Activated T-cell treated with anti-CD3 and anti-CD28 coated beads for 4 hours (primary cell): ENCODE data around the gene LONP2.
A peak's percentile ranks its signal among the peaks of the same experiment; 100 is the strongest.

Experiments used
- DNase-seq: peaks from one replicate; pipeline ENCODE4 v3.0.0-alpha.2; 2020

Gene LONP2

GRCh38 chr16:48244080-48244862 is at the start of gene LONP2:
LONP2 (plus strand) TSS chr16:48244300; CDS start chr16:48244389, 89 bp downstream.
- peak; percentile 93 for DNase-seq

GRCh38 chr16:48194828-48195556 is 49.1 kb upstream of the LONP2 start:
- no peak for DNase-seq

- no peak for DNase-seq
These were observed 46.8 kb upstream of the LONP2 start for GRCh38 chr16:48197294-48197693.

GRCh38 chr16:48201515-48202201 is 42.4 kb upstream of the LONP2 start:
- DNase-seq: no peak

- no peak for DNase-seq
These were observed 39.9 kb upstream of the LONP2 start for GRCh38 chr16:48203974-48204824.

GRCh38 chr16:48204825-48205151 is 39.3 kb upstream of the LONP2 start:
- DNase-seq: no peak

- DNase-seq: no peak
These were observed 37.4 kb upstream of the LONP2 start for GRCh38 chr16:48206594-48207242.

GRCh38 chr16:48210747-48211146 is 33.4 kb upstream of the LONP2 start:
- DNase-seq: no peak

- DNase-seq: no peak
These were observed 32.1 kb upstream of the LONP2 start for GRCh38 chr16:48212033-48212432.

- DNase-seq: no peak
These were observed 28.4 kb upstream of the LONP2 start for GRCh38 chr16:48215738-48216137.

- no peak for DNase-seq
These were observed 26.4 kb upstream of the LONP2 start for GRCh38 chr16:48217708-48218107.

GRCh38 chr16:48218473-48218872 is 25.6 kb upstream of the LONP2 start:
- DNase-seq: no peak

GRCh38 chr16:48220891-48221290 is 23.2 kb upstream of the LONP2 start:
- DNase-seq: no peak

GRCh38 chr16:48223490-48223889 is 20.6 kb upstream of the LONP2 start:
- no peak for DNase-seq

- no peak for DNase-seq
These were observed 18.6 kb upstream of the LONP2 start for GRCh38 chr16:48225456-48225855.

- DNase-seq: no peak
These were observed 12.2 kb upstream of the LONP2 start for GRCh38 chr16:48231727-48232492.

- DNase-seq: no peak
These were observed 11.5 kb upstream of the LONP2 start for GRCh38 chr16:48232493-48233040.

GRCh38 chr16:48234630-48235029 is 9.5 kb upstream of the LONP2 start:
- DNase-seq: no peak

GRCh38 chr16:48235058-48235555 is 9.0 kb upstream of the LONP2 start:
- DNase-seq: no peak

GRCh38 chr16:48235556-48236136 is 8.5 kb upstream of the LONP2 start:
- DNase-seq: no peak

GRCh38 chr16:48236286-48236685 is 7.8 kb upstream of the LONP2 start:
- no peak for DNase-seq
